HK-2 (cell line): Measurements from ENCODE around the gene PPP2R3B.
"Not testable (repeated sequence)": the region's sequence is repeated elsewhere in the genome, so short reads cannot be mapped to it uniquely, and the experiment has no call there.

Experiments
- DNase-seq: peaks from one replicate; pipeline ENCODE4 v3.0.0-alpha.2; 2018; ENCODE audit not compliant: unreplicated experiment

PPP2R3B gene

GRCh38 chrX:338281-338835 lies 48.3 kb downstream of the PPP2R3B start:
- no peak for DNase-seq

- no peak for DNase-seq
Observed at GRCh38 chrX:337331-337831, 49.3 kb downstream of the PPP2R3B start.

GRCh38 chrX:336227-336626 lies 50.5 kb downstream of the PPP2R3B start:
- DNase-seq, result no peak

- DNase-seq, result no peak
Observed at GRCh38 chrX:335758-336155, 51.0 kb downstream of the PPP2R3B start.

GRCh38 chrX:334971-335757 lies 51.5 kb downstream of the PPP2R3B start:
- no peak for DNase-seq

GRCh38 chrX:334331-334891 lies 52.3 kb downstream of the PPP2R3B start:
- no peak for DNase-seq

- DNase-seq, result no peak
Observed at GRCh38 chrX:333611-334311, 52.9 kb downstream of the PPP2R3B start.

GRCh38 chrX:332916-333610 lies 53.6 kb downstream of the PPP2R3B start:
- DNase-seq, result no peak

GRCh38 chrX:332496-332860 lies 54.2 kb downstream of the PPP2R3B start:
- DNase-seq, result no peak

GRCh38 chrX:331825-332495 lies 54.7 kb downstream of the PPP2R3B start:
- no peak for DNase-seq

- no peak for DNase-seq
Observed at GRCh38 chrX:331151-331824, 55.4 kb downstream of the PPP2R3B start.

GRCh38 chrX:330726-331150 lies 56.0 kb downstream of the PPP2R3B start:
- no peak for DNase-seq

- not testable (repeated sequence) for DNase-seq
Observed at GRCh38 chrX:330141-330725, 56.5 kb downstream of the PPP2R3B start.

- DNase-seq, result no peak
Observed at GRCh38 chrX:329291-329910, 57.3 kb downstream of the PPP2R3B start.

- DNase-seq, result no peak
Observed at GRCh38 chrX:327660-328126, 59.0 kb downstream of the PPP2R3B start.

- DNase-seq, result not testable (repeated sequence)
Observed at GRCh38 chrX:324664-325063, 62.0 kb downstream of the PPP2R3B start.

- peak; percentile 57 for DNase-seq
Observed at GRCh38 chrX:323721-324628, 62.7 kb downstream of the PPP2R3B start.

- peak; percentile 18 for DNase-seq
Observed at GRCh38 chrX:320126-320783, 66.5 kb downstream of the PPP2R3B start.
